ENCODE results near the gene TNP2. TPM values are rescaled to one million over a fixed set of nuclear protein-coding genes. Genes with fewer than 3 reads are reported as not detected.

Gene TNP2
- polyA plus RNA-seq, 4 donors, result not detected

GRCh38 chr16:11278681-11279628 lies 9.8 kb upstream of the TNP2 start:
- no peak for DNase-seq (ENCODE audit: low read depth in 4 of 4, low spot score in 2 of 4)

DNA sequence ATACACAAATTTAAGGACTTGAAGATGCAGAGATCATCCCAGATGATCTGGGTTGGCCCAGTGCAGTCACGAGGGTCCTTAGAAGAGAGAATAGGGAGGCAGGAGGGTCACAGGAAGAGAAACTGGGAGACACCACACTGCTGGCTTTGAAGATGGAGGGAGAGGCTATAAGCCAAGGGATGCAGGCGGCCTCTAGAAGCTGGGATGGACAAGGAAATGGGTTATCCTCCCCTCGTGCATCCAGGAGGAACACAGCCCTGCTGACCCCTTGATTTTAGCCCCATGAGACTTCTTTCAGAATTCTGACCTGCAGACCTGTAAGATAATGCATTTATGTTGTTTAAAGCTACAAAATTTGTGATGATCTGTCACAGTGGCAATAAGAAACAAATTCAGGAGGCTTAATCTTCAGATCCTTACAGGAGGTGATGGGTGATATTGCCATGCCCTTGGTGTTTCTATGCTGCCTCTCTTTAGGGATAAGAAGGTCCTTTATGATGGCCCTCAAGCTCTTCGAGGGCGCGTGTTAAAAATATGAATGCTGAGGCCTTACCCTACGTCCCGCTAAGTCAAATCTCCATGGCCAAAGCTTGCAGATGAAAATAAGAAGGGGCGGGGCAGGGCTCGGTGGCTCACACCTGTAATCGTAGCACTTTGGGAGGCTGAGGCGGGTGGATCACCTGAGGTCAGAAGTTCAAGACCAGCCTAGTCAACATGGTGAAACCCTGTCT lies 8.6 kb upstream of the TNP2 start:
- no peak for DNase-seq (ENCODE audit: low read depth in 4 of 4, low spot score in 2 of 4)

GRCh38 chr16:11276896-11277593 lies 7.9 kb upstream of the TNP2 start:
- DNase-seq (ENCODE audit: low read depth in 4 of 4, low spot score in 2 of 4), result no peak

- no peak for DNase-seq (ENCODE audit: low read depth in 4 of 4, low spot score in 2 of 4)
Observed at GRCh38 chr16:11276143-11276895, 7.2 kb upstream of the TNP2 start, which contains the start of gene PRM2. TSS of gene PRM2 (minus strand) at chr16:11276480. CDS start at chr16:11276370, 110 bp downstream.

DNA sequence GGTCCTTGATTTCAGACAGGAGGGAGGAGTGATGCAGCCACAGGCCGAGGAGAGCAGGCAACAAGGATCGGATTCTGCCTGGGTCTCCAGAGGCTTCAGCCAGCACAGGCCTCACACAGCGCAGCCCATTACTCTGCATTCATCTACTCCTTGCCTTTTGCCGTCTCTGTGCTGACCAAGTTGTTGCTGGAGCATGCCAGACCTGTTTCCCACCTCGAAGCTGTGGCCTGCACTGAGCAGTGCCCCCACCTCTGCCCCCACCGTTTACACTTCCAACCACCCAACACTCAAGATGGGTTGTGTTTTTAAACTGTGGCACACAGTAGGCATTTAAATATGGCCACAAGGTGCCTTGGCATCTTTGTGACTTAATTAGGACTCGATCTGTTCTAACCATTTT lies 5.8 kb upstream of the TNP2 start:
- no peak for DNase-seq (ENCODE audit: low read depth in 4 of 4, low spot score in 2 of 4)

DNA sequence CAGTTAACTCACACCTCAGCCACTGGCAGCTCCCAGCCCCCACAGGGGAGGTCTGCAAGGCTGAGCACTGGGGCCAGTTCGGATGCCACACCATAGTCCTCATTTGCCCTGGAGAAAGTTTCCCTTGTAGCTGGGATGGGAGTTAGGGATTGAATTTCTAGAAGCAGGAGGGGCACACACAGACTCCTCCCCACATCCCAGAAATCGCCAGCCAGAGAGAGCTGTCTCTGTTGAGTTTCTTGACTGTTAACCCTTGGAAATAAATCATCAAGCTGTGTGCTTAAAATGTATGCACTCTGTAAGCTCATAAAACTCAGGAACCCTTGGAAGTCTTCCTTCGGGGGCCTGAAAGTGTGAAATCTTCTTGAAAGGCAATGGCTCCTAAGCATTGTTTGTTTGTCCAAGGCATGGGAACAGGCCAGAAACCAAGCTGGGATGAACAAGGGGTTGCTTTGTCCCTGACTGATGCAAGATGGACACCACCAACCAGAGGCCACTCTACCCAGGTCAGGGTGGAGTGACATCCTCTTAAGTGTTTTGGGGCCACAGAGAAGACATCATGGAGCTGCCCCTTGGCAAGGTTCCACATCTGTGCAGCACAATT lies 4.7 kb upstream of the TNP2 start:
- DNase-seq (ENCODE audit: low read depth in 4 of 4, low spot score in 2 of 4), result peak in 1 of 4 donors; percentile 73

DNA sequence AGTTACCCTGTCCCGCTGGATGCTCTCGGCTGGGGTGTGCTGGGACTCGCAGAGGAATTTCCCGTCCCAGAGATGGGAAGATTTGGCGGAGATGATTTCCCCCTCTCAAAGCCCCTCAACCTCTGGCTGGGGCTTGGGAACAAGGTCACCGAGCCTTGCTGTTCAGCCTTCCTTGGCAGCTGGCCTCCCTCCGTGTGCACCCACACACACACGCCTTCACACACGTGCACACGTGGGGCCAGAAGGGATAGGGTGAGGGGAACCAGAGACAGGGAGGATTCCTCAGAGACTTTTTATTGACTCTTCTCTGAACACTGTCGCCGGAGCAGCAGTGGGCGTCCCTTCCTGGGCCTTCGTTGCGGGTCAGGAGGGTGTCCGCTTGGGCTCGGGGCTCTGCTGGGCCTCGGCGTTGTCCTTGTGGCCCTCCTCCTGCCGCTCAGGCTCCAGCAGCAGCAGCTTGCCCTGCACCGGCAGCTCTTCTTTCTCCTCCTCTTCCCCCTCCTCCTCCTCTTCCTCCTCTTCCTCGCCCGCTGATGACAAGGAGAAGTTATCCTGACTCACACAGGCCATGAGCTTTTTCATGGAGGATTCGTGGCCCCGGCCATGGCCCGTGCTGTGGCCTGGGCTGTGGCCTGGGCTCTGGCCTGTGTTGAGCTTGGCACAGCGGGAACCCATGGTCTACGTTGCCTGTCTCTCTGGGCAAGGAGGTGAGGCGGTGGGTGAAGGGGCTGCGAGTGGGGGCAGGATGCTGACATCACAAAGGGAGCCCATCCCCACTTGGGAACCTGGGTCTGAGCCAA lies 4.0 kb upstream of the TNP2 start, which contains the start of gene PRM3:
Gene PRM3 (minus strand): TSS at position 709 of the 800 bp plus-strand sequence. CDS start 34 bp downstream, at position 675.
- no peak for DNase-seq (ENCODE audit: low read depth in 4 of 4, low spot score in 2 of 4)

DNA sequence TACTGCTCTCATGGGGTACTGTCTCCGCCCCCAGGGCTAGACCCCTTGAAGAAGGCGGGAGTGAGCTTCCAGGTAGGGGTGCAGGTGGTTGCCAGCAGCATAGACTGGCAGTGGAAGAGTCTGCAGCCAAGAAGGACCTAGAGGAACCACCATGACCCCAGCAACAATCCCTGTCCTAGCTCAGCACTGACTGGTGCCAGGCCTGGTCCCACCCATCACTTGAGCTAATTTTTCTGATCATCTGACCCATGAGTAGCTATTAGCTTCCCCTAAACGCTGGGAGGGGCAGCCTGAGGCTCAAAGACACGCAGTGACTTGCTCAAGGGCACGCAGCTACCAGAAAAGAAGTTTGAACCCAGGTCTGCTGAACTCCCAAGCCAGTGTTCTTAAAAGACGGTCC lies 3.4 kb upstream of the TNP2 start:
- no peak for DNase-seq (ENCODE audit: low read depth in 4 of 4, low spot score in 2 of 4)

DNA sequence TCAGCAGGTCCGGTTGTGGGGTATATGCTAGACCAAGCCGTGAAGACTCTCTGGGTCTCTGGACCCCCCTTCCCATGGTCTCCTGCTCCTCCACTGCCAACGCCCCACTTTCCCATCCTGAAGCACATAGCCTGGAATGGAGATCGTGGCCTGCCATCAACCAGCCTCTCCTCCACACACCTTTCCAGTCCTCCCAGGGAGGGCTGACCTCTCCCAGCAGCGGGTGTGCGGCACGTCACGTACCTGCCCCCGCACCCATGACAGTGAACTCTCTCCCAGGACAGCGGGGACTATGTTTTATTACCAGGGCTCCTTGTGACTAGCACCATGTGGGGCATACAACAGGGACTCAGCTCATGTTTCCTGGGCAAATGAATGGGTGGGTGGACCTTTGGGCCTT lies 2.5 kb upstream of the TNP2 start:
- no peak for DNase-seq (ENCODE audit: low read depth in 4 of 4, low spot score in 2 of 4)

GRCh38 chr16:11270602-11271162 lies 1.6 kb upstream of the TNP2 start:
- DNase-seq (ENCODE audit: low read depth in 4 of 4, low spot score in 2 of 4), result no peak

DNA sequence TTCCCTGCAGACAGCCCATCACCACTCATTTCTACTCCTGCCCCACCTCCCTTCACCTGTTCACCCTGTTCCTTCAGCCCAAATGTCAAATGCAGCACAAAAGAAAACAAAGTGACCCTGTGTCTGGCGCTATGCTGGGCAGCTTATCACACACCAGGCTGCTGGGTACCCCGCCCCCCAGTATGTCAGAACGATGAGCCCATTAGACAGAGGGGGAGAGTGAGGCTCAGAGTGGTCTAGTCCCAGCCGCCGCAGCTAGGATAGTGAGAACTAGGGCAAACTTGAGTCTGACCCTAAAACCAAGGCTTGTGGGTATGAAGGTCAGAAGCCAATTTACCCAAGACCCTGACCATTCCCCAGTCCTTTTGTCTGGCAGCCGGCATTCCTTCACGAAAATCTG lies 4.0 kb downstream of the TNP2 start:
- DNase-seq (ENCODE audit: low read depth in 4 of 4, low spot score in 2 of 4), result no peak

- DNase-seq (ENCODE audit: low read depth in 4 of 4, low spot score in 2 of 4), result no peak
Observed at GRCh38 chr16:11264155-11264832, 4.8 kb downstream of the TNP2 start.

GRCh38 chr16:11263737-11264136 lies 5.4 kb downstream of the TNP2 start:
- DNase-seq (ENCODE audit: low read depth in 4 of 4, low spot score in 2 of 4), result no peak

DNA sequence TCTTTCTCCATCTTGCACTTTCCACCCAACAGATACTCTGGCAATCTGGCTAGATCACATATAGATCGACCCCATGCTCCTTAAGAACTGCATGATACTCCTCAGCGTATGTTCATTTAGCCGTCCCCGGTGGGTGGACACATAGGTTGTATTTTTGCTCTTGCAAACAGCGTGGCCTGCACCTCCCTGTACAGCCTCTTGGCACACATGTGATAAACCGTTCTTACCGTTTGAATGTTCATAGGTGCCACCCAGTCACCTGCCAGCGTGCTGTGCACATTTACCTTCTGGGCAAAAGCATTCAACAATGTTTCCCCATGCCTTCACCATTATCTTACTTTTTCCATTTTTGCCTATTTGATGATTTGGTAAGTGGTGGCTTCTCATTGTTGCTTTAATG lies 6.2 kb downstream of the TNP2 start:
- DNase-seq (ENCODE audit: low read depth in 4 of 4, low spot score in 2 of 4), result no peak

GRCh38 chr16:11260596-11260966 lies 8.5 kb downstream of the TNP2 start:
- DNase-seq (ENCODE audit: low read depth in 4 of 4, low spot score in 2 of 4), result no peak

DNA sequence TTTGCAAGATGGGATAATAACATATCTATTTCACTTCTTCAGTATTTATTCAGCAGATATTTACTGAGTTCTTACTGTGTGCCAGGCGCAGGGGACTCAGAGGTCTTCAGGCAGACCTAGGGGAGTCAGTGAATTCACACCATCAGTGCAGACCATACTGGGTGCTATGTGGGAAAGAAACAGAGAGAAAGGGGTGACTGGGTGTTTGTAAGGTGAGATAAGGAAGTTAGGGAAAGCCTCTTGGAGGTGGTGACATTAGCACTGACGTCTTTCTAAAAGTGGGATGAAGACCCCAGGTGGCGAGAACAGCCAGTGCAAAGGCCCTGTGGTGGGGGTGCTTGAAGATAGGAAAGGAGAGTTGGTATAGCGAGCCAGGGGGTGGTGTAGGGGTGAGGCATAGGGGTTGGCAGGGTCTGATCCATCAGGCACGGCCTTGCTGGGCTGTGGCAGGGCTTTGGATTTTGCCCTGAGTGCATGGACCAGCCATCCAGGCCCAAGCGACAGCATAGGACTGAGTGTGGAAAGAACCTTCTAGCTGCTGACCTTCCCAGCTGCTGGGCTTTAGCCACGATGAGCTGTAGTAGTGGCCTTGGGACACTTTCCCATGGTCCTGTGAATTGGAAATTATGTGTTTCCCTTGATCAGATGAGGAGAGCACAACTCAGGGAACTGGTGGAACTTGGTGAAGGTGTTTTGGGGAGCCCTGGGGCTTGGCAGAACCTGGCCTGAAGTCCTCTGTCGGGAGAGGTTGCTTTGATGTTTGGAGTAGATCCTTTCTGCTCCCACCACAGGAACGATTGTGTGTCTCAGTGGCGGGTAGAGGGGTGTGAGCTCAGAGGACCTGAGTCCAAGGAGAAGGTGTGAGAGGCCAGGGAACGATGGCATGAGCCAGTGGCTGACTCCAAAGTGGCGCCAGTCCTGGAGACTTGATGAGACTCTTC lies 9.2 kb downstream of the TNP2 start:
- no peak for DNase-seq (ENCODE audit: low read depth in 4 of 4, low spot score in 2 of 4)
